HEK293 (cell line): Measurements from ENCODE around the gene SLAIN2.

Experiments
- ZNF777 ChIP-seq: fragments of 450-650 bp; formaldehyde crosslinking; IDR thresholded peaks from 2 replicates; pipeline ENCODE4 v1.5.1; 2017; ENCODE audit warnings: missing biosample characterization, missing genetic modification characterization, borderline replicate concordance
- TF ChIP-seq, protein P1 (sequence below): fragments of 450-650 bp; formaldehyde crosslinking; IDR thresholded peaks from 2 replicates; pipeline ENCODE4 v1.5.1; 2016; ENCODE audit warnings: missing biosample characterization, missing genetic modification characterization

GRCh38 chr4:48370260-48371134 lies 29.2 kb downstream of the SLAIN2 start:
- TF ChIP-seq, protein P1, sequence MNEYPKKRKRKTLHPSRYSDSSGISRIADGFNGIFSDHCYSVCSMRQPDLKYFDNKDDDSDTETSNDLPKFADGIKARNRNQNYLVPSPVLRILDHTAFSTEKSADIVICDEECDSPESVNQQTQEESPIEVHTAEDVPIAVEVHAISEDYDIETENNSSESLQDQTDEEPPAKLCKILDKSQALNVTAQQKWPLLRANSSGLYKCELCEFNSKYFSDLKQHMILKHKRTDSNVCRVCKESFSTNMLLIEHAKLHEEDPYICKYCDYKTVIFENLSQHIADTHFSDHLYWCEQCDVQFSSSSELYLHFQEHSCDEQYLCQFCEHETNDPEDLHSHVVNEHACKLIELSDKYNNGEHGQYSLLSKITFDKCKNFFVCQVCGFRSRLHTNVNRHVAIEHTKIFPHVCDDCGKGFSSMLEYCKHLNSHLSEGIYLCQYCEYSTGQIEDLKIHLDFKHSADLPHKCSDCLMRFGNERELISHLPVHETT: no peak
- TF ChIP-seq ZNF777 (tag by site-specific recombination): no peak
